Measurements from ENCODE around the gene PFAS.
A peak's percentile ranks its signal among the peaks of the same experiment; 100 is the strongest.
"Not testable (repeated sequence)": the region's sequence is repeated elsewhere in the genome, so short reads cannot be mapped to it uniquely, and the experiment has no call there.

The PFAS gene

GRCh38 chr17:8237175-8237574 lies 11.9 kb upstream of the PFAS start:
- H3K4me3 ChIP-seq (ENCODE audit: low read depth, low read length): no peak overlapping the region
- no peaks in the 10 kb centered on the region for H3K27me3 ChIP-seq (replicated peaks)
- H3K36me3 ChIP-seq (replicated peaks): peaks cover 36% of the 10 kb centered on the region
- no peak for TF ChIP-seq CTCF (IDR thresholded peaks at IDR 0.05; ENCODE audit: low read depth, low read length, missing control alignments)
- no peak for DNase-seq
- H3K27ac ChIP-seq: no peak overlapping the region
- in situ Hi-C loops (cut with HindIII; ENCODE audit: low pct_ligation_motif_present, low sequenced_read_pairs): no loop called here

GRCh38 chr17:8237886-8238285 lies 11.2 kb upstream of the PFAS start:
- H3K36me3 ChIP-seq (replicated peaks): peaks cover 29% of the 10 kb centered on the region
- H3K4me3 ChIP-seq (ENCODE audit: low read depth, low read length): no peak overlapping the region
- no peak for TF ChIP-seq CTCF (IDR thresholded peaks at IDR 0.05; ENCODE audit: low read depth, low read length, missing control alignments)
- no peak overlapping the region for H3K27ac ChIP-seq
- no peak for DNase-seq
- no peaks in the 10 kb centered on the region for H3K27me3 ChIP-seq (replicated peaks)
- in situ Hi-C loops (cut with HindIII; ENCODE audit: low pct_ligation_motif_present, low sequenced_read_pairs): no loop called here

GRCh38 chr17:8243827-8244226 lies 5.3 kb upstream of the PFAS start:
- in situ Hi-C loops (cut with HindIII; ENCODE audit: low pct_ligation_motif_present, low sequenced_read_pairs): no loop called here
- H3K27me3 ChIP-seq (replicated peaks): no peaks in the 10 kb centered on the region
- no peak overlapping the region for H3K27ac ChIP-seq
- H3K4me3 ChIP-seq (ENCODE audit: low read depth, low read length): no peak overlapping the region
- TF ChIP-seq CTCF (IDR thresholded peaks at IDR 0.05; ENCODE audit: low read depth, low read length, missing control alignments): no peak
- H3K36me3 ChIP-seq (replicated peaks): no peaks in the 10 kb centered on the region
- no peak for DNase-seq

GRCh38 chr17:8244768-8245167 lies 4.3 kb upstream of the PFAS start:
- H3K27ac ChIP-seq: no peak overlapping the region
- no peak for TF ChIP-seq CTCF (IDR thresholded peaks at IDR 0.05; ENCODE audit: low read depth, low read length, missing control alignments)
- no peak overlapping the region for H3K4me3 ChIP-seq (ENCODE audit: low read depth, low read length)
- no peaks in the 10 kb centered on the region for H3K27me3 ChIP-seq (replicated peaks)
- in situ Hi-C loops (cut with HindIII; ENCODE audit: low pct_ligation_motif_present, low sequenced_read_pairs): no loop called here
- no peaks in the 10 kb centered on the region for H3K36me3 ChIP-seq (replicated peaks)
- DNase-seq: no peak

- DNase-seq: no peak
- H3K4me3 ChIP-seq (ENCODE audit: low read depth, low read length): peak overlapping the region; percentile 100
- in situ Hi-C loops (cut with HindIII; ENCODE audit: low pct_ligation_motif_present, low sequenced_read_pairs): no loop called here
- peak overlapping the region; percentile 90 for H3K27ac ChIP-seq
- TF ChIP-seq CTCF (IDR thresholded peaks at IDR 0.05; ENCODE audit: low read depth, low read length, missing control alignments): no peak
- no peaks in the 10 kb centered on the region for H3K27me3 ChIP-seq (replicated peaks)
- peaks cover 5% of the 10 kb centered on the region for H3K36me3 ChIP-seq (replicated peaks)
These were observed 772 bp downstream of the PFAS start for GRCh38 chr17:8249621-8250500.

GRCh38 chr17:8251411-8251810 lies 2.3 kb downstream of the PFAS start:
- in situ Hi-C loops (cut with HindIII; ENCODE audit: low pct_ligation_motif_present, low sequenced_read_pairs); H3K27me3 ChIP-seq (replicated peaks); DNase-seq; H3K27ac ChIP-seq; H3K4me3 ChIP-seq (ENCODE audit: low read depth, low read length): not testable (repeated sequence)
- peaks cover 19% of the 10 kb centered on the region for H3K36me3 ChIP-seq (replicated peaks)
